Astrocyte (in vitro differentiated cells and primary cell): ENCODE data around the gene BMPR1B.

Source experiments
- EZH2 ChIP-seq: IDR thresholded peaks from 2 replicates; pipeline ENCODE4 v1.6.1; 2012; ENCODE audit warnings: mild to moderate bottlenecking, low read length, inconsistent platforms; ENCODE audit not compliant: insufficient read depth
- TF ChIP-seq, protein P1 (sequence below): IDR thresholded peaks from 2 replicates; pipeline ENCODE4 v1.5.1; 2011; ENCODE audit warnings: low read depth, mild to moderate bottlenecking, inconsistent platforms, low read length, moderate library complexity; ENCODE audit not compliant: insufficient read depth

DNA sequence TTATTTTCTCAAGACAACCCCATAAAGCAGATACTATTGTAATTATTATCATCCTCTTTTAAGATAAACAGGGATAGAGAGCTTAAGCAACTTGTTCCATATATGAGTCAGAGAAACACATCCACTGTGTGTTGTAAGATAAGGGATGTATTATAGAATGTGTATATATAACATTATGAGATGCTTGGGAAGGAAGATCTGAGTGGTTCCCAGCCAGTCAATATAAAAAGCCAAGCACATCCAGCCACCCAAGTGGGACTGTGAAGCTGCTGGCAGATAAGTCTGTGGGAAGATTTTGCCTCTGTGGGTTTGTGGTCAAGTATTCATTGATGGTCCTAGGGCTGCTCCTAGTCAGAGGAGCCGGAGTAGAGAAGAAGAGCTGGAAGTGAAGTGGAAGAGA lies 16.5 kb upstream of the BMPR1B start:
- TF ChIP-seq, protein P1, sequence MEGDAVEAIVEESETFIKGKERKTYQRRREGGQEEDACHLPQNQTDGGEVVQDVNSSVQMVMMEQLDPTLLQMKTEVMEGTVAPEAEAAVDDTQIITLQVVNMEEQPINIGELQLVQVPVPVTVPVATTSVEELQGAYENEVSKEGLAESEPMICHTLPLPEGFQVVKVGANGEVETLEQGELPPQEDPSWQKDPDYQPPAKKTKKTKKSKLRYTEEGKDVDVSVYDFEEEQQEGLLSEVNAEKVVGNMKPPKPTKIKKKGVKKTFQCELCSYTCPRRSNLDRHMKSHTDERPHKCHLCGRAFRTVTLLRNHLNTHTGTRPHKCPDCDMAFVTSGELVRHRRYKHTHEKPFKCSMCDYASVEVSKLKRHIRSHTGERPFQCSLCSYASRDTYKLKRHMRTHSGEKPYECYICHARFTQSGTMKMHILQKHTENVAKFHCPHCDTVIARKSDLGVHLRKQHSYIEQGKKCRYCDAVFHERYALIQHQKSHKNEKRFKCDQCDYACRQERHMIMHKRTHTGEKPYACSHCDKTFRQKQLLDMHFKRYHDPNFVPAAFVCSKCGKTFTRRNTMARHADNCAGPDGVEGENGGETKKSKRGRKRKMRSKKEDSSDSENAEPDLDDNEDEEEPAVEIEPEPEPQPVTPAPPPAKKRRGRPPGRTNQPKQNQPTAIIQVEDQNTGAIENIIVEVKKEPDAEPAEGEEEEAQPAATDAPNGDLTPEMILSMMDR, result no peak
- no peak for TF ChIP-seq EZH2
